ENCODE results near the gene POR. TPM values are rescaled to one million over a fixed set of nuclear protein-coding genes. Genes with fewer than 3 reads are reported as not detected.
"Not testable (repeated sequence)": the region's sequence is repeated elsewhere in the genome, so short reads cannot be mapped to it uniquely, and the experiment has no call there.

Gene POR
- total RNA-seq, 1 experiment from 2014 or later: 34.8 TPM

DNA sequence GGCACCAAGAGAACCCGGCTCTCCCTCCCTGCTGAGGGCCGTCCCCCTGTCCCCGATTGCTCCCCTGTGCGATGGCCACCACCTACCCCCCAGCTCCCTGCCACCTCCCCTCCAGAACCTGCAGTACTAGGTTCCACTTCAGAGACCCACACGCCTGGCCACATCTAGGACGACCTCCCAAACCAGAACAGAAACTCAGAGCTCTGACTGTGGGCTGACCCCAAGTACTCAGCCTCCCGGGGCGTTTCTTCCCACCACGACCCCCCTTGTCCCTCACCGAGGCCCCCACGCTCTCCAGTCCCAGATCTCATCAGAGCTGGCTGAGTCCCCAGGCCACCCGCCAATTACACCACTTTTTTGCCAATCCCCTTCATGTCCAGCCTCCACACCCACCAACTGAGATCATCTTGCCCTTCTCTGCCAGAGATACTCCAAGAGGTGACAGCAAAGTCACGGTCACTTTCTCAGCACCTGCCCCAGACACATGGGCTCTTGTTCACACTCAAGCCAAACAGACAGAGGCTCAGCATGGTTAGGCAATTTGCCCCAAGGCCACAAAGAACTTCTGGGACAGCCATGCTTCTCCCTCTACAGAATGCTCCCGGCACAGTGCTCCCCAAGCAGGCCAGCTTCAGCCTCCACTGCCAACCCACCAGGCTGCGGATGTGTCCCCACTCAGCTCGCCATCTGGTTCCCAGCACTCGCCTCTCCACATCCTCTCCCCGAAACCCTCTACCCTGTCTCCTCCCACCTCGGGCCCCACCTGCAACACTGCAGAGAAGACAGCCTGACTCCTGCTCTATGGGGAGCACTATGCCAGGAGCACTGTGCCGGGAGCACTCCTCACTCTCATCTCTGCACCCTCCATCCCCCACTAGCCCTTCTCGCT is 74.8 kb downstream of the POR start:
- DNase-seq (ENCODE audit: low read depth): no peak

DNA sequence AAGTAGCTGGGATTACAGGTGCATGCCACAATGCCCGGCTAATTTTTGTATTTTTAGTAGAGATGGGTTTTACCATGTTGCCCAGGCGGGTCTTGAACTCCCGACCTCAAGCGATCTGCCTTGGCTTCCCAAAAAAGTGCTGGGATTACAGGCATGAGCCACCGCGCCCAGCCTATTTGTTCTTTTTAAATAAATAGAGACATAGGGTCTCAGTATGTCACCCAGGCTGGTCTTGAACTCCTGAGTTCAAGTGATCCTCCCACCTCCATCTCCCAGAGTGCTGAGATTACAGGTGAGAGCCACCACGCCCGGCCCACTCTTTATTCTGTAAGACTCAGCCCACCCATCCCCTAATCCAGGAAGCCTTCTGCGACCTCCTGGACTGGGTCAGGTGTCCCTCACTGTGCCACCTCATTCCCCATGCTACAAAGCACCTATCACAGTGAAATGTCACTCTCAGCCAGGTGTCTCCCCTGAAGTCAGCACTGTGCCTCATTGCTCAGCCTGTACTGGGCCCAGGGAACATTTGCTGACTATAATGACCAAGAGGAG is 76.7 kb downstream of the POR start:
- no peak for DNase-seq (ENCODE audit: low read depth)

DNA sequence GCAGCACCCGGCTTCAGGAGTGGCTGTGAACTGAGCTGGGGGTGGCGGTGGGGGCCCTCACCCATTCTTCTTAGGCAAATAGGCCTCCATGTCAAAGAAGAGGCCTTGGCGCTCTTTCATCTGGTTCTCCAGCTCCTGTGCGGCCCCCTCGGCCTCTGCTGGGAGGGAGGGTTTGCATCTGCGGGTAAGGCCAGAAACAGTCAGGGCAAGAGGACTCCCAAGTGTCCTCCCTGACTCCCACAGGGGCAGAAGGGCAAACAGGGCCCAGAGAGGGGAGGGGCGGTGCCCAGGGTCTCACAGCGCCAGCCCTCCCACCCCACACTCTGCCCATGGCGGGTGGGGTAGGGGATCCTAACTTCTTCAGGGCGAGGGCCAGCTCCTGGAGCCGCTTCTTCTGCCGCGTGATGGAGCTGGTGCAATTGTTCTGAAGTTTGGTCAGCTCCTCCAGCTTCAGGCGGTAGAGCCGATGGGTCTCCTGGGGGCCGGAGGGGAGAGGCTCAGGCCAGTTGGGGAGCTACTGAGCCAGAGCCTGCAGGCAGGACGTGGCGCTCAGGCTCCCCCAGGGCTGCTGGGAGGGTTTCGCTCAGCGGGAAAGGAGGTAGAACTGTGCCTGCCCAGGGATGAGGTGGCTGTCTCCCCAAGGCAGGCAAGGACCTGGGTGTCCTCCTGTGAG is 77.3 kb downstream of the POR start:
- no peak for DNase-seq (ENCODE audit: low read depth)

DNA sequence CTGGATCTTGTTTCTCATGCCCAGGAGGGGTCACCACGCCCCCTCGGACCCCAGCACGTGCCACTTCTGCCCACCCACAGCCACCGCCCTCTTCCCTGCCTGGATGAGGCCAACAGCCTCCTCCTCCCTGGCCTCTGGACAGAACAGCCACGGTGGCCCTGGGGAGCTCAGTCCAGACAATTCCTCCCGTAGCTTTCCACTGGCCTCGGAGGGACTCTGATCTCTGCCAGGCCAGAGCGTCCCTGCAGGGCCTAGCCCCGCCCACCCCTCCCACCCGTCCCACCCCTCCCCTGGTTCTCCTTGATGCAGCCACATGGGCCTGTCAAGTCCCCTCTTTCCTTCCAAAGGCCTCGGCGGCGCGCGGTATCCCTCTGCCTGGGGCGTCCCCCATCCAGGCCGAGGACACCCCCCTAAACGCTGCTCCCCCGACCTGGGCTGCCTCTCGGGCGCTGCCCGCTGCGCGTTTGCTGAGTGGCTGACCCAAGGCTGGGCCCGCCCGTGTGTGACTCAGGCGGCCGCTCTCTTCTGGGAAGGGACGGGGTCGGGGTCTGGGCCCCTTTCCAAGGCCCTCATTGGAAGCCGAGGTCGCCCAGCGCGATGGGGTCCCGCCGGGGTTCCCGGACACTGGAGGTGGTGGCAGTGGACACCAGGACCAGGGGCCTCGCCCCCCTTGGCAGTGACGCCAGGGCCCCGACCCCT is 78.9 kb downstream of the POR start:
- peak; percentile 76 for DNase-seq (ENCODE audit: low read depth)

DNA sequence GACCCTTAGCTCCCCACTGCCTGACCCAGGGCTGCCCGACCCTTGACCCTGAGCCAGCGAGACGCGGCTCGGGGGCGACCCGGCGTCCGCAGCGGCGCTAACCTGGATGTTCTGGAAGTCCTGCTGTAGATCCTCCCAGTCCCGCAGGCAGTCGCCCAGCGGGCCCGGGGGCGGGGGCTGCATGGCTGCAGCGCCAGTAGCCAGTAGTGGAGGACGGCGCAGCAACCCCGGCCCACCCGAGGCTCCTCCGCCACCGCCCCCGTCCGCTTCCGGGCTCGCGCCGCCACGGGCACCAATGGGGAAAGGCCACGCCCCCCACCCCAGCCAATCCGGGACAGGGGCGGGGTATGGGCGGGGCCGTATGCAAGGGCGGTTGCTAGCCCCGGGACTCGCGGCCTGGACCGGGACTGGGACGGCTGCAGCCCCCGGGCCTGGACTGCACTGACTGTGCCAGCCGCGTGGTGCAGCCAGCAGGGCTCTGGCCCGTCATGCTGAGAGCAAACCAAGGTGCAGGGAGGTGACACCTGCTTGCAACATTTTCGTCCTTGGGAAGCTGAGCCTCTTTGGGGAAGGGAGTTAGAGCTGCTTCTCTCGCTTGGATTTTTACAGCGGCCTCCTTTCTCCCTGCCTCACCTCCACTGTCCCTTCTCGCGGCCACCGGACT is 79.6 kb downstream of the POR start, which contains the start of gene TMEM120A:
TSS of gene TMEM120A (minus strand) at position 208 of the 664 bp plus-strand sequence. CDS start at position 183, 25 bp downstream.
- DNase-seq (ENCODE audit: low read depth): peak; percentile 92

DNA sequence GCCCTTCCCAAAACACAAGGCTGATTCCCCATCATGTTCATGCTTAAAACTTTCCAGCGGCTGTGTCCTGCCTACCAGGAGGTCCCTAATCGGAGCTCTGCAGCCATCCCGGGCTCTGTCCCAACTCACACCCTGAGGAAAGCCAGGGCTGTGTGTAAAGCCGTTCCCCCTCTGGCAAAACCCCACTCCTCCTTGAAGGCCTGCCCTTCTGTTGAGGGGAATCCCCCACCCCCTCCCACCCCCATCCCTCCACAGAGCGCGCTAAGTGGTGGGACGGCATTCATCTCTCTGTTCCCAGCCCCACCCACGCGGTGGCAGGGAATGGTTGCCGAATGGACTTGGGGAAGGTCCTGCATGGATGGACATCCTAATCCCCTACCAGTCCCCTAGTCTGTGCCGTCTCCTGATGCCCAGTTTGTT is 80.1 kb downstream of the POR start:
- DNase-seq (ENCODE audit: low read depth): no peak

DNA sequence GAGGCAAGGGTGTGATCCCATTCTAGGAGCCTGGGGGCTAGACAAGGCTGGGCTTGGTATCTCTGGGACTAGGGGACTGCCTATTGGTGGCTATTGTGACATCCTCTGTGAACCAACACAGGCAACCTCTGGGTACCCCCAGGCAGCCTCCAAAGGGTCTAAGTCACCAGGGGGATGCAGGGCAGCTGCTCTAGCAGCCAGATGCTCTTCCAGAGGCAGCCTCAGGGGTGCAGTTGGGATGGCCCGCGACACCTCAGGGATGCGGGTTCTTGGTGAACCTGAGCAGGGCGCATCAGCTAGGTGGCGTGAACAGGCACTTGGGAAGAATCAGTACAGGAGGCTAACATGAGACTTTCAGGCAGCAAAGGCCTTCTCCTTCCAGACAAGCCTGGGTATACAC is 81.0 kb downstream of the POR start:
- no peak for DNase-seq (ENCODE audit: low read depth)

DNA sequence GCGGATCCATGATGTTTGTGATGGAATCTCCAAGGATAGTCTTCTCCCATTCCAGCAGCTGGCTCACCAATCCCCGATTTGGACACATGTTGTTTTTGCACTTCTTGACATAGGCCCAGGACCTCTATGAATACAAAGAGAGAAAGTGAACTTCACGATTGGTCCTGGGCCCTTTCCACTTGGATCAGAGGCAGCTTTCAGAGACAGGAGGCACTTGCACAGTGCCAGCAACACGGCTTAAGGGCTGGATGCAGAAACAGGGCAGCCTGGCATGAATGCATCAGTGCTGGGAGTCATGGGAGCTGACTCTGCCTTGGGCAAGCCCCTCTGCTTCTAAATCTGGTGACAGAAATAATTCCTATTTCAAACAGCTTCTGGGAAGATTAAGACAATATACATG is 81.5 kb downstream of the POR start:
- no peak for DNase-seq (ENCODE audit: low read depth)

DNA sequence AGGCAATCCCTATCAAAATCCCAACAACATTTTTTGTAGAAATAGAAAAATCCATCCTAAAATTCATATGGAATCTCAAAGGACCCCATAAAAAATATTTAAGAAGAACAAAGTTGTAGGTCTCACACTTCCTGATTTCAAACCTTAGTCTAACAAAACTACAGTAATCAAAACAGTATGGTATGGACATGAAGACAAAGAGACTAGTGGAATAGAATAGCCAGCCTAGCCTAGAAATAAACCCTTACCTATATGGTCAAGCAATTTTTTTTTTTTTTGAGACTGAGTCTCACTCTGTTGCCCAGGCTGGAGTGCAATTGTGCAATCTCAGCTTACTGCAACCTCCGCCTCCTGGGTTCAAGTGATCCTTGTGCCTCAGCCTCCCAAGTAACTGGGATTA is 83.1 kb downstream of the POR start:
- no peak for DNase-seq (ENCODE audit: low read depth)

DNA sequence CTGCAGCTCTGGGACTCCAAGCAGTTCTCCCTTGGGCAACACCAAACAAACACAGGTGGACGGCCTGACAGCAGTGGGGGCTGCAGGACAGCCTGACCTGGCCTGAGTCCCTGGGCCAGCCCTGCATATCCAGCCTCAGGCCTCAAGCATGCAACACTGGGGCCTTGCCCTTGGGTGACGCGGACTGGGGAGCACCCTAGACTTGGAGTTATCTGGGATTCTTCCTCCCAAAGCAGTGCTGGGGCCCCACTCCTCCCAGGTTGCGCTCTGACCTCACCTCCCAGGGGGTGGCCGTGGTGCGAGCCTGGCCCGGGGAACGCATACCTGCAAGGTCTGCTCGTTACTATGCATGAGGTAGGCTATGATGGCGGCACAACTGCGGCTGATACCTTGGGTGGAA is 85.6 kb downstream of the POR start:
- no peak for DNase-seq (ENCODE audit: low read depth)

DNA sequence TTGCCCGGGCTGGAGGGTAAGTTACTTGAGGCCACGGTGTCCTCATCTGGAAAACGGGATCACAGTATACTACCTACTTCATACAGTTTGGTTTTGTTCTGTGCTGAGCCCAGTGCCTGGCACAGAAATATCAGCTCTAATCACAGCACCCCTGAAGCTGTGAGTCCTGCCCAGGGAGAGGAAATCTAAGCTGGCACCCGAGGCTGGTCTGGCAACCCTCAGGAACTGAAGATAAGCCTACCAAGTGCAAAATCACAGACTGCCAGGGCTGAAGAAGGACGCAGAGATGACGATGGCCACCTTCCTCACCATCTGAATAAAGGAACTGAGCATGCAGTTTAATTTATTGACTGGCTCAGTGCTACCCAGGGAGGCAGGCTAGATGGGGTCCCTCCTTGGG is 87.2 kb downstream of the POR start:
- DNase-seq (ENCODE audit: low read depth): no peak

DNA sequence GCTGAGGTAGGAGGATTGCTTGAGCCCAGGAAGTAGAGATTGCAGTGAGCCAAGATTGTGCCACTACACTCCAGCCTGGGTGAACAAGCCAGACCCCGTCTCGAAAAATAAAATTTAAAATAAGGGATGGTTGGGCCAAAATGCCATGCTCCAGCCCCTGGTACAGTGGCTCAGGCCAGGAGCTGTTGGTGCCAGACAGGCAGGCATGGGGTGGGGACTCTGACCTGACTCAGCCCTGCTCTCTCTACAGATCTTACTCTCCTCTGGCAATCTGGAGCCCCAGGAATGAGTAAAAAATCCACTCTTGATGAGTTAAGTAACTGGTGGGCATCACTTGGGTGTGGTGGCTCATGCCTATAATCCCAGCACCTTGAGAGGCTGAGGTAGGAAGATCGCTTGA is 87.9 kb downstream of the POR start:
- no peak for DNase-seq (ENCODE audit: low read depth)

DNA sequence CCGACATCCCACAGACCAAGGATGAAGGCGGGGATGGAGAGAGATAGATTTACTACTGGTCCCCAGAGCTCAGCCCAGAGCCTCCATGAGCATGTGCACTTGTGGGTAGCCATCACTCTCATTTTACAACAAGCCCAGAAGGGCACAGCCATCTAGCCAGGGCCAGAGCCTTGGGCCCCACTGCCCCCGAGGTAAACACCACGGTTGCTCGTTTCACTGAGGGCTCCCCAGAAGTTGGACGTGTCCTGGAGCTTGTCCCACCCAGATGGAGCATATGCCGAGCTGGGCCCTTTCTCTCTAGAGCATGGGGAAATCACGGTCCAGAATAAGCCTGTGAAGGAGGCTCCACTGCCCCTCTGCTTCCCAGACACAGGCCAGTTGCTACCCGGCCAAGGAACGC is 88.4 kb downstream of the POR start:
- DNase-seq (ENCODE audit: low read depth): no peak

DNA sequence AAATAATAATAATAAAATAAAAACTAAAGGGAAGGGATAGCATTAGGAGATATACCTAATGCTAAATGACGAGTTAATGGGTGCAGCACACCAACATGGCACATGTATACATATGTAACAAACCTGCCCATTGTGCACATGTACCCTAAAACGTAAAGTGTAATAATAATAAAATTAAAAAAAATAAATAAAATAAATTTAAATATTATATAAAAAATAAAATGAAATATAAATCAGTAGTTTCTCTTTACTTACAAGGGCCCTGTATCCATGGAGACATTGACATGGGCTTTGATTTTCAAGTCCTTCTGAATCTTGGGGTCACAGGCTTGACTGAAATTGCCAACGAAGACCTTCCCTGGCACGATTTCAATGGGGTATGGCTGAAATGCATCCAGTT is 90.0 kb downstream of the POR start:
- not testable (repeated sequence) for DNase-seq (ENCODE audit: low read depth)

DNA sequence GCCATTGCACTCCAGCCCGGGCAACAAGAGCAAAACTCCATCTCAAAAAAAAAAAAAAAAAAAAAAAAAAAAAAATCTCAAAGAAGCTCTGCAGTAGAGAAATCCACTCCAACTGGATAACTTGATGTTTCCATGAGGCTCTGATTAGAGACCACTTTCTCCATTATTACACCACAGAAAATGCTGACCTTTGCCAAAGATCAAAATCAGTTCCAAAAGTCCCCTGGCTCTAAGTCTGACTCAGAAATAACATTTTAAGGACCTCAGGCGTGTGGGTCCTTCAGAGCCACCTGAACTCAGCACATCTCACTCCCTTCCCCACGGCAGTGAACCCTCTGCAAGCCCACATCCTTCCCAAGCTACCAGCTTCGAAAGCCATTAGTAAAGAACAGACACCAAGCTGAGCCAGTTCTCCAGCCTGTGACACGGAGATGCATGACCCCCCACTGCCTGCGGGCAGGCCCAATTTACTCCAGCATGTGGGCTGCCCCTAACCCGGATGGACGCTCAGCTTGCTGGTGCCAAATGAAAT is 93.3 kb downstream of the POR start:
- peak; percentile 15 for DNase-seq (ENCODE audit: low read depth)

DNA sequence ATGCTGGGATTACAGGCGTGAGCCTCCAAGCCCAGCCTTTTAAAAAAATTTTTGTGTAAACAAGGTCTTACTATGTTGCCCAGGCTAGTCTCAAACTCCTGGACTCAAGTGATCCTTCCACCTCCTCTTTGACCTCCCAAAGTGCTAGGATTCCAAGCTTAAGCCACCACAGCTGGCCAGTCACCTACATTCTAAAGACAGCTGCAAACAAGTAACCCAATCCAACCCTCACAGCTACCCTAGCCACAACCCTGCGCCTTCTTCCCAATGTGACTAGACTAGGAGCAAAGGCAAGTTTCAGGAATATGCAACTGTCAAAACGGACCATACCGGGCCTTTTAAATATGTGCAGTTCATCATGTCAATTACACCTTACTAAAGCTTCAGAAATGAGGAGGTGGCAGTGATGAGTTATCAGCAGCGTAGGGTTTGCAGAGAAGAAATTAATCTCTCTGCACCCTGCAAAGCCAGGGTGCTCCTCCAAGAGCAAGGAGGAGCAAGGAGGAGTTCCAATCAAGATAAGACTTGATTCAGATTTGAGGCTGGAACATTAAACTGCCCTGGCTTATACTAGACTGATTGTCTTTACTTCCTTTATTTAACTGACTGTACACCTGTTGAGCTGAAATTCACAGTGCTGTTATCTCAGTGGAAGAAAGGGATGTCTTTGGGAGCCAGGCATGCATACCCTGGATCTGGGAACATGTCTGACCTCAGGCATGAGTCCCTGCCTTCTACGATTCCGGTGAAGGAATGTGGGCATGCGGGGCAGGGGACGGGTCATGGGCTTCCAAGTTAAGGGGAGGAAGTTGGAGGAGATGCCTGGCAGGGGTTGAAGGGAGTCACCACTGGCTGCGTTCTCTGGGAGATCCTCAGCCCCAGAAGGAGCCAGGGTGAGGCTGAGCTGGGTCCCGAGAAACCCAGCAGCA is 95.0 kb downstream of the POR start:
- DNase-seq (ENCODE audit: low read depth): no peak

DNA sequence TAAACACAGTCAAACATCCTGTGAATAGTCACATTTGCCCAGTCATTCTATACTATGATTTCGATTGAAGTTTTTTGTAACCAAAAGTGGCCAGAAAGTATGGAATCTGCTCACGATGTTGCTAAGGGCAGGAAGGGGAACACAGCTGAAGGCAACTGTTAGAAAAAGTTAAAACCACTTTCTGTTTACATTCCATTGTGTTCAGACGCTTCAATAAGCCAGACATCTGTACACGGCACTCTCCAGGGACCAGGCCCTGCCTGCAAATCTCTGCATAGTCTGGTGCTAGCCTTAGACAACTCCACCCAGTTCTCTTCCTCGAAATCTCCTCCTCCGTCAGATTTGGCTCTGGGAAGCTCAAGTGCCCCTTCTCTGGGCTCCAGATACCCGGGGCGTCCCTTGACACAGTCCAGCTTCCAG is 96.5 kb downstream of the POR start:
- no peak for DNase-seq (ENCODE audit: low read depth)

DNA sequence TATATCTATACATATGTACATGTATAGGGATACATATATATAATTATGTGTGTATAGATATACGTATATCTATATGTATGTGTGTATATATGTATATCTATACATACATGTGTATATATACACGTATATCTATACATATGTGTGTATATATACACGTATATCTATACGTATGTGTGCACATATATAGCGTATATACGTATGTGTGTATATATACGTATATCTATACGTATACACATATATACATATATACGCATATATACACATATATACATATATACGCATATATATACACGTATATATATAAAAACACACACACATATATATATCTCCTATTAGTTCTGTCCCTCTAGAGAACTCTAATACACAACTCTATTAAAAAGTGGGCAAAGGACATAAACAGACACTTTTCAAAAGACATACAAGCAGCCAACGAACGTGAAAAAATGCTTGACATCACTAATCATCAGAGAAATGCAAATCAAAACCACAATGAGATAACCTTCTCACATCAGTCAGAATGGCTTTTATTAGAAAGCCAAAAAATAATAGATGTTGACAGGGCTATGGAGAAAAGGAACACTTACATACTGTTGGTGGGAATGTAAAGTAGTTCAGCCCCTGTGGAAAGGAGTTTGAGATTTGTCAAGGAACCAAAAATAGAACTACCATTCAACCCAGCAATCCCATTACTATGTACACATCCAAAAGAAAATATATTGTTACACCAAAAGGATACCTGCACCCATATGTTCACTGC is 101.4 kb downstream of the POR start:
- DNase-seq (ENCODE audit: low read depth): no peak

DNA sequence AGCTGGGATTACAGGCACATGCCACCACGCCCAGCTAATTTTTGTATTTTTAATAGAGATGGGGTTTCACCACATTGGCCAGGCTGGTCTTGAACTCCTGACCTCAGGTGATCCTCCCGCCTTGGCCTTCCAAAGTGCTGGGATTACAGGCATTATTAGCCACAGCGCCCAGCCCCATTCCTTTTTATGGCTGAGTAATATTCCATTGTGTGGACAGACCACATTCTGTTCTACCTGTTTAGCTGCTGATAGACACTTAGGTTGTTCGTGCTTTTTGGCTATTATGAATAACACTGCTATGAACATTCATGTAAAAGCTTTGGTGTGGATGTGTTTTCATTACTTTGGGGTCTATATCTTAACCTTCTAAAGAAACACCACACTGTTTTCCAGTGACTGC is 103.6 kb downstream of the POR start:
- not testable (repeated sequence) for DNase-seq (ENCODE audit: low read depth)
